Stimulated activated naive CD4-positive, alpha-beta T cell treated with Interleukin-2 at 50 U/mL for 16 hours (primary cell): Measurements from ENCODE around the gene APCDD1L.

ENCODE experiments used
- DNase-seq: peaks from one replicate; lab custom pipeline; 2025; lab: John Stamatoyannopoulos, UW

APCDD1L gene

GRCh38 chr20:58485393-58485792 is 29.8 kb downstream of the APCDD1L start:
- no peak for DNase-seq

DNA sequence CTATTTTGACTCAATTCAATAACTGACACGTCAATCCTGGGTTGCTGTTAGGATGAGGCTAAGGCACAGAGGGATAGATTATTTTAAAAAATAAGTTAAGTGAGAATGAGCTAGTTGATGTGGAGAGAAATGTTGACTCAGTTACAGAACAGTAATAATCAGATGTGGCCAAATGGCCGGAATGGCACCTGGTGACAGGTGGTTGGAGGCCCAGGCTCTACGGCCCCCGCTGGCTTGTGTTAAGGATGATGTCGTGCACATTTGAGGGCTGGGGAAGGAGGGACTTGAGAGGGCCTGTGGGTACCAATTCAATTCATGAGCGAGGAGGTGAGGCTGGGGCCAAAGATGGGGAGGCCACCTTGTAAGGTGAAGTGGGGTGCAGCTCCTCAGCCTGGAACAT is 31.7 kb downstream of the APCDD1L start:
- DNase-seq, result no peak

DNA sequence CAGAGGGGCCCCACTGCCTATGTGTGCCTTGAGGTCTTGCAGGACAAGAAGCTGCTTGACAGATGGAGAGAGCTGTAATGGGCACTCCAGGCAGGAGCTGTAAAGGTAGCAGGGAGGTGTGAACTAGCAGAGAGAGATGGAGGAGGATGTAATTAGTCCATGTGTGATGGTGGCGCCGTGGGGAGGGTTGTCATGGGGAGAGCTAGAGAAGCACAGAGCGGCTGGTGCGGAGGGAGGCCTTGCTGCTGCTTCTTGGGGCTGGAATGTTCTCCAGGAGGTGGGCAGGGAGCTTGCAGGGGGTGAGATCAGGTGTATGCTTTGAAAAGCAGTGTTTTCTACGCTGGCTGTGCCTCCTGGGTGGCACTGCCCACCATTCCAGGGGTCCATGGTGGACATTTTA is 32.1 kb downstream of the APCDD1L start:
- DNase-seq, result no peak

DNA sequence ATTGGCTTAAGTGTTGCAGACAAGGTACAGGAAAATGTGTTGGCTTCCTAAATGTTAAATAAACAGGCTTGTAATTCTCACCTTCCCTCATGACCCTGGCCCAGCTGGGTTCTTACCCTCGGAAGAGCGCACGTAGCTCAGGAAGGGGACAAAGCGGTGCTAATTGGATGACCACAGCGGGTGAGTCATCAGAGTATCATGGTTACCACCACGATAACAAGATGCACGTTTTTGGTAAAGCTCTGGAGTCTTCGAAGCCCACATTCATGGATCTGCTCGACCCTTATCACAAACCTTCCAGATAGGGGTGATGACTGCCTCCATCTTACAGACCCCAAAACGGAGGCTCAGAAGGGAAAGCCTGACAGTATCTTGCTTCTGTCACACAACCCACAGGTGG is 32.8 kb downstream of the APCDD1L start:
- DNase-seq, result no peak

GRCh38 chr20:58481481-58482021 is 33.6 kb downstream of the APCDD1L start:
- peak; percentile 44 for DNase-seq

GRCh38 chr20:58480551-58481336 is 34.5 kb downstream of the APCDD1L start:
- no peak for DNase-seq

DNA sequence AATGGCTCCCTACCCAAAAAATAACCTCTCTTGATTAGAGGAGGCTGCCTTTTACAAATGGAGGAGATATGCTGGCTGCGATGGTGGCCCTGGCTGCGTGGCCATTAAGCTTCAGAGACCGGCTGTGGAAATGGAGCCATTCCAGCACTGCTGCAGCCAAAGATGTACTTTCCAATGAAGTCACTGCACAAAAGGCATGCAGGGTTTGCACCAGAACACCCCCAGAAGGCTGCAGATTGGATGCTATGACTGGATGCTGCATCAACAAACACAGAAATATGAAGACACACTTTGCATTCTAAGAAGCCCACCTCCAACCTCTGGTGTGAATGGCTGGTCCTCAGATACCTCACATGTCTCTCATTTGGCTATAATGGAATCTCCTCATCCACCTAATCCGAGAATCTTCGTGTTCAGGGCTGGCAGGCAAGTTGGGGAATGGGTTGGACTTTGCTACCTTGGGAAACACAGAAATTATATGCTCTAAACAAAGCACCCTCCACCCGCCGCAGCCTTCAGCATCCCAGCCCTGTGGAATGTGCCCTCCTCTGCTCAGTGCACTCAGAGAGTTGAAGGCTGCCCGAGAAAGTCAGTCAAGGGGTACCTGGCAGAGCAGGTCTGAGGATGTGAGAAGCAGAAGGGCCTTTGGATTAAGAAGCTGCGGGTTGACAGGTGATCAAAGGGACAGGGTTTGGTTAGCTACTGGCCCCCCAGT is 35.3 kb downstream of the APCDD1L start:
- no peak for DNase-seq

DNA sequence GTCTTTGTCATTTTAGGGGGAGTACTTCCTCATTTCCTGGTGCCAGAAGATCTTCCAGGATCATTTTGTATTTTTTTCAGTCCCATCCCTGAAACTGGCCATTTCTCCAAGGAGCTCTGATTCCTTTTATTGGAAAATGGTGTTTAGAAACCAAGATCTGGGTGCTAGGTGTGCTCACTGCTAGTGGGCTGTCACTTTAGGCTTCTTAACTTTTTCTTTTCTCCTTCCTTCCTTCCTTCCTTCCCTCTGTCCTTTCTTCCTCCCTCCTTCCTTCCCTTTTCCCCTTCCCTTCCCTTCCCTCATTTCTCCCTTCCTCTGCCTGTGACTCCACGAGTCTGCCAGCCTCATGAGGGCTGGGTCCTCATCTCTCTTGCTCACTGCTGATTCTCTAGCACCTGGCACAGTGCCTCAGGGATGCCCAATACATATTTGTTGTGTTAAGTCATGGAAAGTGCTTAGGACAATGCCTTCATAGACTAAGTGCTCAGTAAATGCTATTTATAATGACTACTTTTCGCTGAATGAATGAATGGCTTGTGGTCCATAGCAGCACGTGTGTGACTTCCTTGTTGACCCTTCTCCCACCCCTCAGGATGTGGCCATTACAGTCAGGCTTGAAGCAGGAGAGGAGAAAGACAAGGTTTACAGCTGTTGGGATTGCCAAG is 36.9 kb downstream of the APCDD1L start:
- no peak for DNase-seq

DNA sequence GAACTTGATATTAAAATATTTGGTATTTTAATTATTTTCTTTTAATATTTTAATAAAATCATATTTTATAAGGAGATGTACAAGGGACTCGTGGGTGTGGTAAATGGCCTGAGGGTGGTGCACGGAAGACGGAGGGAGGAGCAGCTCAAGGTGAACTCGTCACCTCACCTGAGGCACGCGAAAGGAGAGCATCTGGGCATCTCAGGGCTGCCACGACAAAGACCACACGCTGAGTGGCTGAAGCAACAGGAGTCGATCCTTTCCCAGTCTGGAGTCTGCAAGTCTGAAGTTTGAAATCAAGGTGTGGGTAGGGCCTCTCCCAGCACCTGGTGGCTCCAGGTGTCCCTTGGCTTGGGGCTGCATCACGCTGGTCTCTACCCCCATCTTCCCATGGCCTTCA is 39.7 kb downstream of the APCDD1L start:
- DNase-seq, result no peak

GRCh38 chr20:58473453-58474425 is 41.5 kb downstream of the APCDD1L start:
- no peak for DNase-seq

DNA sequence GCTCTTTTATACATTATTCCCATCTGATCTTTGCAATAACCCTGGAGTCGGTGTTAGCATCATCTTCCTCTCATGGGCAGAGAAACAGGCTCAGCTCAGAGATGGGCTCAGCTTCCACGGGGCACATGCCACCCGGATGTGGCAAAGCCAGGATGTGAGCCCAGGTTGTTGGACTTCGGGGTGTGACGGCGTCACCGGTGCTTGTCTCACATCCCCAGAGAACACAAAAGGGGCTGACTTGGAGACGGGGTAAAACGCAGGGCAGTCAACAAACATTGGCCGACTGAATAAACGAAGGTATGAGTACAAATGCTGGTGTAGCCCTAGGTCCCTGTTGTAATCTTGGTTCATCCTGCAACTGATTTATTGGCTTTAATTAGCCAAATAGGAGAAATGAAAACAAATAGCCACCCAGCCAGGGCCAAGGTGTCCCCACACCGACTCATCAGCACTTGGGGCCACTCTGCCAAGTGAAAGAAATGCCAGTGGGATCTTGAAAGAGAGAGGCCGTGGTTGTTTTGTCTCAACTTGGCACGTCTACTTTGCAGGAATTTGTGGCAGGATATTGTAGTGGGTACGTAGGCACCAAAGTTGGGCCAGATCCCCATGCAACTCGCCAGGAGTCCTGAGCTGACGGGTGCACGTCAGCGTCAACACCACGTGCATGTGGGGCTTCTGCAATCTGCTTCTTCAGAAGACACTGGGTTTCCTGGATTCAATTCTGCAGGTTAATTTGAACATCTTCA is 42.8 kb downstream of the APCDD1L start:
- DNase-seq, result no peak

DNA sequence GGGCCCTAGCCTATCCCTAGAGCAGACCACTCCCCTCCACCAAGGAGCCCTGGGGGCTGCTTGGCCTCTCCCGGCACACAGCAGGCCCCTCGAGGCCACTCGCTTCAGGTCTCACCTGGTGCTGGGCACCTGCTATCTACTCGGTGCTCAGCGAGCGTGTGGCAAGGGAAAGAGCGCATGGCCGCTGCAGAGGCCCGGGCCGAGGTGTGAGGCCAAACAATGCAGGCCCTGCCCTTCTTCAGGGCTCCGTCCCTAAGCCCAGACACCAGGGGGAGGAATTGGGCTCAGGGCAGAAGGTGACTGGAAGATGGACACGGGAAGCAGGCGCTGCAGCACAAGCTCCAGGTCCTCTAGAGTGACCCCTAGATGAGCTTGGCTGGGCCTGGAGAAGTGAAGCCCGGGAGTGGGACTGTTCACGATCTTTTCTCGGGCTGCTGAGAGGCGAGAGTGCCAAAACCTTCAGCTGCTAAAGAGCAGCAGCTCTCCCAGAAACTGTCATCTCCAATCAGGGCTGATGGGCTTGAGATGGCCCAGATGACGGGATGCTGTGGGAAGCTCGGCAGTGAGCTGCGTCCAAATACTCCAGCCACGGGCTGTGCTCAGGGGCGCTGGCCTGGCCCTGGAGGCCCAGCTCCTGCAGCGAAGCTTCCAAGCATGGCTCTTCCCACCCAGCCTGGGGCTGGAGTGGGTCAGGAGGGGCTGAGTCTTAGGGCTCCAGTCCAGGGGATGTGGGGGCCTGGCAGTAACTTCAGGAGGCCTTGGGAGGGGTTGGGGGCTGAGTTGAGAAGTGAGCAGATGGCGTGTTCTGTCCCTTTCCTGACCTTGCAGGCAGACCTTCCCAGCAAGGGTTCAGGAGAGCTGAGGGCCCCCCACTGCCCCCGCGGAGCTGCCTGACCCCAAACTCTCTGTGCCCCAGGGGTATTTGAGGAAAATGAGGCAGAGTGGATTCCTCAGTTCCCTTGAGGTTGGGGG is 43.7 kb downstream of the APCDD1L start:
- DNase-seq, result no peak

DNA sequence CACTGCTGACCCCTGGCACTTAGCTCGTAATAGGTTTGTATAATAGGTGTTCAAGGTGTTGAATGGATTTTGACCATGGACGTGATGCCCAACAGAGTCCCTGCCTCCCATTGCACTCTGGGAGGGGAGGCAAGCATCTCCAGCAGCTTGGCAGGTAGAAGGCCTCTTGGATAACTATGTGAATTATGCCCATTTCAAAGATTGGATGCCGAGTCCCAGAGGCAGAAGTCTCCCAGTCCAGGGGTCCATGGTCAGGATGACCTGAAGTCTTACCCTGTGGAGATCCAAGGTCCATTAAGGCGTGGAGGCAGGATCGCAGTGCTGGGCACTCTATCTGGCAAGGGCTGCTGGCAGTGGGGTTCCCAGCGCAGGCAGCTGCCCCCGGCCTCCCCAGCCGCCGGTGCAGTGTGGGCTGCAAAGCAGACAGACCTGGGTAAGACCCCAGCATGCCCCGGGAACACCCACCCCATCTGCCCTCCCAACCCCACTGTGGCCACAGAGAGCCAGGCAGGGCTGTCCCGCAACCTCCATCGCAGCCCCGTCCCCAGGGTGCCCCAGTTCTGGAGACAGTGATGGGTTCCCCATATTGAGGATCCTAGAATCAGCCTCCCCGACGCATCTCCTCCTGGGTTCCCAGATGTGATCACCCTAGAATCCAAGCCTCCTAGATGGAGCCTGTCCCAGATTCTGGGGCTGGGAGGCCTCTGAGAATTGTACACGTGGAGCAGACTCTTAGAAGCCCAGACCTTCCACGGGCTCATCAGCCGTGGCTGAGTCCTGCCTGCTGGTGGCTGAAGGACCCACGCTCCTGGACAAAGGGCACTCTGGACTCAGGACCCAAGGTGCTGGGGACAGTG is 44.6 kb downstream of the APCDD1L start:
- no peak for DNase-seq

- DNase-seq, result no peak
Observed at GRCh38 chr20:58469616-58470015, 45.6 kb downstream of the APCDD1L start.

- no peak for DNase-seq
Observed at GRCh38 chr20:58467572-58468527, 47.3 kb downstream of the APCDD1L start.

DNA sequence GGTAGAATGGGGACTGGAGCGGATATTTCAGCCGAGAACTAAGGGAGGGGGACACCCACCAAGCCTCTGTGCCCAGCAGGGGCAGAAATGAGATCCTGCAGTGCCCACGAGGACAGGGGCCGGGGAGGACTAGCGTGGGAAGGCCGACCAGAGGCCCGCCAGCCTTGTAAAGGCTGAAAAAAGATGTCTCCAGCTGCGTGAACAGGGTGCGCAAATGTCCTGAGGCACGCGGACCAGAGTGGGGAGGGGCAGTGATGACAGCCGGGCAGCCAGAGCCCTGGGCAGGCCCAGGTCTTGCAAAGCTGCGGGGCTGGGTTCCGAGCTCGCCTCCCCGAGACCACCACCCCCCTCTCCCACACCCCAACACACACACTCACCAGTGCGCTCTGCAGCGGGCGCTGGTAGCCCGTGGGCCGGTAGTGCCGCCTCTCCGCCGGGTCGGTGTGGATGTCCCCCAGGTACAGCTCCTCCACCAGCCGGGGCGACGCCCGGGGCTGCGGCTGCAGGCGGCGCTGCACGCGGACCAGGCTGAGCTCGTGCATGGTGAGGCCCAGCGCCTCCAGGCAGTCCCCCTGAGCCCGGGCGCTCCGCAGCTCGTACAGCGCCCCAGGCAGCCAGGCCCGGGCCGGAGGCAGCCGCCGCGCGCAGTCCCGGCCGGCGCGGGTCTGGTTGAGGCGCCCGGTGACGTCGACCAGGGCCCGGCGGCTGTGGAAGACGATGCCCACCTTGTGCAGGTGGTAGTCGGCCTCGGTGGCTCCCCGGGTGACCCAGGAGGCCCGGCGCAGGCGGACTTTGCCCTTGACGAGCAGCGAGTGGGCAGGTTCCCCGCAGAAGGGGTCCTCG is 48.2 kb downstream of the APCDD1L start:
- DNase-seq, result no peak
